Measurements from ENCODE around the gene RBMS1. TPM values are rescaled to one million over a fixed set of nuclear protein-coding genes. Genes with fewer than 3 reads are reported as not detected.
A peak's percentile ranks its signal among the peaks of the same experiment; 100 is the strongest.

RBMS1 gene
- total and polyA plus RNA-seq, 7 donors, result 8.4 to 43.2 (median 24.1) TPM

DNA sequence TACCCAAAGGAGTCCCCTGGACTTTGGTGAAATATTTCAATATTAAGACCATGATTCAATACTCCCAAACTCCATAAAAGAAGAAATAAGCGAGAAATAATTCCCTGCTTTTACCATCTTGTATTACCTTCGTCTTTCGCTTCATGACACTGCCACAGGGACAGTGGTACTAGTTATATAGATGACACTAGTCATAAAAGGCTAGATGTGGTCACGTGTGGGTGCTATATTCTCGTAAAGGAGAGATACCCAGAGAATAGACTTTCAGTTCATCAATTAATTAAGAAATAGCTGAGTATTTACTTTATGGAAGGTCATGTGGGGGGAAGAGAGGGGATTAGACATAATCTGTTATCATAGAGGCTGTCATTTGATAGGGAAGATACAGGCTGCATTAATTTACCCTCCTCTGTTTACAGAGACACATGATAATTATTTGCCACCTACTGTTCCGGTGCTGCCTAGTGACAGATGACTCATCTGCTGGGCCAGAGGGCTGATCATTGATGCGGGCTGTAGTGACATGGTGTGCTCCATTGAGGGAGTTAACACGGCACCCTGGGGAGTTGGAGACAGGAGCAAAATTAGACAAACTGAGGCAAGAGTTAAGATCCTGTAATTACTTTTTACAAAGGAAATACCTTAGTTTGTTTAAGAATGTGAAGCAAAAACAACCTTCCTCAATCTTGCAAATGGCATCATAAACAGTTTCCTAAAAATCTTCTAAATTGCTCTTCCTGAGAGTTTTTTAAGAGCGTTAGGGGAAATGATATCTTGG lies 215.3 kb downstream of the RBMS1 start:
- Histone ChIP-seq H3K27me3 (ENCODE audit: insufficient read depth in 3 of 3, low read length in 2 of 3) (no peaks in the 10 kb centered on the region), H3K36me3 (ENCODE audit: insufficient read depth in 1 of 2, low read depth in 1 of 2) (peaks cover 20 to 90% of the 10 kb centered on the region in 2 donors), H3K9me3 (no peaks in the 10 kb centered on the region), H3K4me3 (no peak overlapping the region), H3K27ac (peak overlapping the region; percentile 34), H3K4me1 (peaks cover 6% of the 10 kb centered on the region)
- WGBS, 3 donors, result 76 to 80% (median 79%) methylated on average over 9 of the region's 9 CpGs
- no peak for DNase-seq
- ATAC-seq, result peak in 3 of 4 donors; percentile 56 to 79 (median 74)
- intact Hi-C loops (cut with DNase I), result no loop called here
- TF ChIP-seq, protein P1, sequence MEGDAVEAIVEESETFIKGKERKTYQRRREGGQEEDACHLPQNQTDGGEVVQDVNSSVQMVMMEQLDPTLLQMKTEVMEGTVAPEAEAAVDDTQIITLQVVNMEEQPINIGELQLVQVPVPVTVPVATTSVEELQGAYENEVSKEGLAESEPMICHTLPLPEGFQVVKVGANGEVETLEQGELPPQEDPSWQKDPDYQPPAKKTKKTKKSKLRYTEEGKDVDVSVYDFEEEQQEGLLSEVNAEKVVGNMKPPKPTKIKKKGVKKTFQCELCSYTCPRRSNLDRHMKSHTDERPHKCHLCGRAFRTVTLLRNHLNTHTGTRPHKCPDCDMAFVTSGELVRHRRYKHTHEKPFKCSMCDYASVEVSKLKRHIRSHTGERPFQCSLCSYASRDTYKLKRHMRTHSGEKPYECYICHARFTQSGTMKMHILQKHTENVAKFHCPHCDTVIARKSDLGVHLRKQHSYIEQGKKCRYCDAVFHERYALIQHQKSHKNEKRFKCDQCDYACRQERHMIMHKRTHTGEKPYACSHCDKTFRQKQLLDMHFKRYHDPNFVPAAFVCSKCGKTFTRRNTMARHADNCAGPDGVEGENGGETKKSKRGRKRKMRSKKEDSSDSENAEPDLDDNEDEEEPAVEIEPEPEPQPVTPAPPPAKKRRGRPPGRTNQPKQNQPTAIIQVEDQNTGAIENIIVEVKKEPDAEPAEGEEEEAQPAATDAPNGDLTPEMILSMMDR (IDR thresholded peaks at IDR 0.05), result no peak

DNA sequence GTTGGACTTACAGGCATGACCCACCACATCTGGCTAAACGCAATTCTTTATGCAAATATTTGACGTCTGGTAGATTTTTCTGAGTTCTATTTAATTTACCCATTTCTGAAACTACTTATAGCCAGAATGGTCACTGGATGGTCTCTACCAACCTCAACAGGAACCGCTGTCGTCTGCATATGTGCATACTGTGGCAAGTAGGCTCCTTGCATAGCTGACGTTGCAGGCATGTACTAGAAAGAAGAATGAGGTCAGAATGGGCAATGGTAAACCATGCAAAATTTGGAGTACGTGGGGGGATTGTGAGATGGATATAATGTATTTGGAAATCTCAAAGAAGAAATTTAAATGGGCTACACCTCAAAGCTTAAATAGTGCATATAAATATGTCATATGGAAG lies 216.5 kb downstream of the RBMS1 start:
- intact Hi-C loops (cut with DNase I), result no loop called here
- Histone ChIP-seq H3K36me3 (ENCODE audit: insufficient read depth in 1 of 2, low read depth in 1 of 2) (peaks cover 19 to 85% of the 10 kb centered on the region in 2 donors), H3K9me3 (no peaks in the 10 kb centered on the region), H3K27me3 (ENCODE audit: insufficient read depth in 3 of 3, low read length in 2 of 3) (no peaks in the 10 kb centered on the region), H3K4me3 (no peak overlapping the region), H3K4me1 (peaks cover 6% of the 10 kb centered on the region), H3K27ac (no peak overlapping the region)
- DNase-seq (no peak), ATAC-seq (no peak)
- TF ChIP-seq, protein P1 (IDR thresholded peaks at IDR 0.05), result no peak
- WGBS, 3 donors, result 85 to 94% (median 88%) methylated on average over 6 of the region's 6 CpGs

DNA sequence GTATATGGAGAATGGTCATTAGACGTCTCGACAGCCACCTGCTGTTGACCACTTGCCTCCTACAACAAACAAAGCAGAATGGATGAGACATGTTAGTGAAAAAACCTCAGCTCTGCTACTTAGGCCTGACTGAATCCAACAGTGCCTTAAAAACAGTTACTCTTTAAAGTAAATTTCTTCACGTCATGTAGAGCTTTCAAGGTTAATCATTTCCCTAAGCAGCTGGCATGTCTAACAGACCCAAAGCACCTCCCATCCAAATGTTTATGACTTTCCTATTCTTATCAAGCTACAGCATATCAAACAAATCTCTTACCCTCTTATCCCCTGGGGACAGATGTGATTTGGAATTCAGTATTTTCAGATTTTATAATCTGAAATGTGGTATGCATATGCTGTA lies 218.0 kb downstream of the RBMS1 start:
- TF ChIP-seq, protein P1 (IDR thresholded peaks at IDR 0.05), result no peak
- no peak for ATAC-seq
- peaks cover 9% of the 10 kb centered on the region for H3K4me1 ChIP-seq
- intact Hi-C loops (cut with DNase I), result no loop called here
- H3K27me3 ChIP-seq (ENCODE audit: insufficient read depth in 3 of 3, low read length in 2 of 3), result no peaks in the 10 kb centered on the region
- no peaks in the 10 kb centered on the region for H3K9me3 ChIP-seq
- H3K36me3 ChIP-seq (ENCODE audit: insufficient read depth in 1 of 2, low read depth in 1 of 2), result peaks cover 17 to 70% of the 10 kb centered on the region in 2 donors
- WGBS, 3 donors, result 73 to 84% (median 81%) methylated on average over 3 of the region's 3 CpGs
- H3K27ac ChIP-seq, result no peak overlapping the region
- no peak overlapping the region for H3K4me3 ChIP-seq
- DNase-seq, result no peak

DNA sequence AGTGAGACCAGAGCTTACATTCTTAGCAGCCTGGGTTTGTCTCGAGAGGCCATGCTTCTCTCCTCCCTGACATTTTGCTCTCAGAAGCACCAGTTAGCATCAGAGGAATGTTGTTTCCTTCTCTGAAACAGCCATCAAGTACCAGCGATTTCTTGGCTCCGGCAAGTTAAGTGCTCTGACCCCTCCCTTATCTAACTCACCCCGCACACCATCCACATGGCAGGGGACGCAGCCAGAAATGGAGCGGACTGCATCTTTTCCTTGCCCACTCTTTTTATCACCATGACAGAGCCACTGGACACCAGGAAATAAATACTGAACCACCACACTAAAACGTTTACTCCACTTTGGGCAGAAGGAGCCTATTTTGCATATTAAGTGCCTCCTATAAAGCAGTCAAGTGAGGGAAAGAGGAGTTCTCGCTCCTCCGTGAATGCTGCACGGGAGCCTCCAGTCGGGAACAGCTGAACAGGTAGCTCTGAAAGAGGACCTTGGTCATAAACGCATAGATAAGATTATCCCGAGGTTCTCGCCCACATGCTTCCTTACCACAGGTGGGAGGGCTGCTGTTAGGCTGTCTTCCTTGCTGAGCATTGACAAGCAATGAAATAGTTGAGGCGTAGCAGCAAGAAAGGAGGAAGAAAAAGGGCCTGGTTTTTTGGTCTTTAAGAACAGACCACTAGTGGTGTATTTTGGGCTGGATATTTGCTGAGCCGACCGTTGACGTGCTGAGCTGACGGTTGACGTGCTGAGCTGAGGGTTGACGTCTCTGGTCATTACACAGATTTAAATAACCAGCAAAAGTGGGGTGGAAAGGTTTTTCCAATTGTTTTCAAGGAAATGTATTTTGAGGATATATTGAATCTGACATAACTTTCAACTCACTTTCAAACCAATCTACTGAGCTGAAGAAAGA lies 222.2 kb downstream of the RBMS1 start:
- Histone ChIP-seq H3K4me3 (peak overlapping the region; percentile 69), H3K36me3 (ENCODE audit: insufficient read depth in 1 of 2, low read depth in 1 of 2) (peaks cover 0 to 36% of the 10 kb centered on the region in 2 donors), H3K27ac (peak overlapping the region; percentile 93), H3K27me3 (ENCODE audit: insufficient read depth in 3 of 3, low read length in 2 of 3) (no peaks in the 10 kb centered on the region), H3K9me3 (no peaks in the 10 kb centered on the region), H3K4me1 (peaks cover 21% of the 10 kb centered on the region)
- intact Hi-C loops (cut with DNase I), result loop anchor here in 1 of 2 donors (1.0 to 5.0 kb wide), 2 partner anchors 145 to 159 kb away; no protein-coding TSS in a partner anchor
- no peak for ATAC-seq
- DNase-seq, result no peak
- 63 to 72% (median 71%) methylated on average over 21 of the region's 21 CpGs for WGBS, 3 donors
- TF ChIP-seq, protein P1 (IDR thresholded peaks at IDR 0.05), result no peak
